HFF-Myc (cell line): ENCODE results near the gene EBPL.
A peak's percentile ranks its signal among the peaks of the same experiment; 100 is the strongest.

Experiments used
- DNase-seq: peaks from one replicate; pipeline ENCODE4 v3.0.0-alpha.2; 2011; ENCODE audit warnings: low read depth; ENCODE audit errors: extremely low read depth
- H3K4me3 ChIP-seq: replicated peaks from 2 replicates; pipeline ENCODE4 v1.5.1; 2011; ENCODE audit warnings: low read depth, mild to moderate bottlenecking, control low read depth, low read length
- CTCF ChIP-seq: IDR thresholded peaks from 2 replicates; pipeline ENCODE4 v1.5.1; 2012; ENCODE audit warnings: mild to moderate bottlenecking, low read depth, low read length, control low read depth; ENCODE audit errors: missing control alignments

The EBPL gene

GRCh38 chr13:49629196-49629938, 61.9 kb downstream of the EBPL start:
- no peak for TF ChIP-seq CTCF
- DNase-seq = no peak
- no peak overlapping the region for H3K4me3 ChIP-seq

GRCh38 chr13:49627831-49628652, 63.2 kb downstream of the EBPL start, which contains the start of gene ARL11:
Gene ARL11, plus strand, starts transcription at chr13:49628507. Its CDS starts 1,941 bp downstream, at chr13:49630448.
- TF ChIP-seq CTCF = no peak
- no peak for DNase-seq
- no peak within 1 kb of the TSS for H3K4me3 ChIP-seq

- DNase-seq = no peak
- no peak overlapping the region for H3K4me3 ChIP-seq
- TF ChIP-seq CTCF = no peak
Measured at GRCh38 chr13:49625392-49626079, 65.8 kb downstream of the EBPL start.

- no peak overlapping the region for H3K4me3 ChIP-seq
- DNase-seq = no peak
- TF ChIP-seq CTCF = no peak
Measured at GRCh38 chr13:49624229-49624628, 67.1 kb downstream of the EBPL start.

- H3K4me3 ChIP-seq = no peak overlapping the region
- TF ChIP-seq CTCF = no peak
- DNase-seq = no peak
Measured at GRCh38 chr13:49622174-49622946, 68.9 kb downstream of the EBPL start.

GRCh38 chr13:49620170-49620621, 71.1 kb downstream of the EBPL start:
- no peak for DNase-seq
- H3K4me3 ChIP-seq = peak overlapping the region; percentile 38
- no peak for TF ChIP-seq CTCF
